A673 (cell line): ENCODE data around the gene FAM163B. TPM values are rescaled to one million over a fixed set of nuclear protein-coding genes. Genes with fewer than 3 reads are reported as not detected.

Source experiments
- BruUV-seq: library from RNA; stranded (reverse); fragments of 400-500 nt; replicated peaks from 2 replicates; lab custom pipeline; 2021; lab: Mats Ljungman, UMichigan
- CTCF ChIA-PET: fragments of 300-600 bp; sonication (Branson Sonifier 250); formaldehyde crosslinking; loops from one replicate; lab custom pipeline; 2022; ENCODE audit warnings: antibody characterized with exemption; lab: Charles Lee
- POLR2A ChIA-PET: fragments of 300-600 bp; sonication (Branson Sonifier 250); formaldehyde crosslinking; loops from one replicate; lab custom pipeline; 2022; ENCODE audit warnings: antibody characterized with exemption; ENCODE audit not compliant: low non-redundant PET; lab: Charles Lee
- DNase-seq: peaks from one replicate; pipeline ENCODE4 v3.0.0-alpha.2; 2015; ENCODE audit warnings: low spot score
- H3K27ac ChIP-seq: fragments of 200-600 bp; sonication (generic); 2 replicates; pipeline ENCODE4 v1.5.1; 2016; ENCODE audit warnings: mixed run types, low read depth, mild to moderate bottlenecking, mixed read lengths, antibody characterized with exemption, low read length; ENCODE audit not compliant: poor library complexity, severe bottlenecking
- H3K27me3 ChIP-seq: fragments of 200-600 bp; sonication (generic); replicated peaks from 2 replicates; pipeline ENCODE4 v1.6.1; 2017; ENCODE audit warnings: mixed run types, low read depth, mild to moderate bottlenecking, mixed read lengths, antibody characterized with exemption, low read length; ENCODE audit not compliant: insufficient read depth, poor library complexity
- H3K36me3 ChIP-seq: fragments of 200-600 bp; sonication (generic); 2 replicates; pipeline ENCODE4 v1.6.1; 2016; ENCODE audit warnings: mixed run types, mild to moderate bottlenecking, mixed read lengths, antibody characterized with exemption, low read length; ENCODE audit not compliant: insufficient read depth, poor library complexity, severe bottlenecking
- H3K4me1 ChIP-seq: fragments of 200-600 bp; sonication (generic); 2 replicates; pipeline ENCODE4 v1.6.1; 2017; ENCODE audit warnings: mixed run types, mild to moderate bottlenecking, mixed read lengths, antibody characterized with exemption, low read length; ENCODE audit not compliant: insufficient read depth, poor library complexity, severe bottlenecking
- H3K4me3 ChIP-seq: fragments of 200-600 bp; sonication (generic); 2 replicates; pipeline ENCODE4 v1.5.1; 2016; ENCODE audit warnings: low read depth, mixed run types, mild to moderate bottlenecking, mixed read lengths, low read length; ENCODE audit not compliant: poor library complexity, severe bottlenecking
- H3K9me3 ChIP-seq: fragments of 200-600 bp; sonication (generic); 2 replicates; pipeline ENCODE4 v1.6.1; 2016; ENCODE audit warnings: mixed run types, low read depth, mild to moderate bottlenecking, mixed read lengths, antibody characterized with exemption, low read length; ENCODE audit not compliant: poor library complexity, severe bottlenecking
- EZH2 ChIP-seq: fragments of 200-600 bp; sonication (generic); IDR thresholded peaks from 2 replicates; pipeline ENCODE4 v1.6.1; 2017; ENCODE audit warnings: borderline replicate concordance, low read depth, mild to moderate bottlenecking, mixed read lengths, antibody characterized with exemption, low read length; ENCODE audit not compliant: poor library complexity, severe bottlenecking
- intact Hi-C: fragments of 100-400 bp; cut with micrococcal nuclease; formaldehyde crosslinking; loops from one replicate; pipeline ENCODE4 v1.10.0; 2022; ENCODE audit not compliant: unreplicated experiment
- total RNA-seq: library from RNA; stranded (reverse); gene quantifications from 2 replicates; pipeline ENCODE4 v1.2.3, GENCODE V29; 2021
- TF ChIP-seq, protein P1 (sequence below): fragments of 300-800, 200-600 bp; sonication (generic); conservative IDR thresholded peaks from 2 replicates; pipeline ENCODE4 v1.5.1; 2017; ENCODE audit warnings: low read depth, mild to moderate bottlenecking, antibody characterized with exemption, low read length, moderate library complexity, mixed read lengths

FAM163B gene
- total RNA-seq, 1 experiment from 2014 or later = not detected

GRCh38 chr9:133637451-133638055, 28.4 kb upstream of the FAM163B start:
- no peak for DNase-seq

GRCh38 chr9:133636902-133637301, 27.7 kb upstream of the FAM163B start:
- no peak overlapping the region for H3K27ac ChIP-seq
- H3K36me3 ChIP-seq = no peaks in the 10 kb centered on the region
- no peaks in the 10 kb centered on the region for H3K4me1 ChIP-seq
- ChIA-PET POLR2A (no interaction called here), CTCF (no interaction called here)
- H3K4me3 ChIP-seq = no peak overlapping the region
- intact Hi-C loops = no loop called here
- no peak for TF ChIP-seq EZH2
- TF ChIP-seq, protein P1, sequence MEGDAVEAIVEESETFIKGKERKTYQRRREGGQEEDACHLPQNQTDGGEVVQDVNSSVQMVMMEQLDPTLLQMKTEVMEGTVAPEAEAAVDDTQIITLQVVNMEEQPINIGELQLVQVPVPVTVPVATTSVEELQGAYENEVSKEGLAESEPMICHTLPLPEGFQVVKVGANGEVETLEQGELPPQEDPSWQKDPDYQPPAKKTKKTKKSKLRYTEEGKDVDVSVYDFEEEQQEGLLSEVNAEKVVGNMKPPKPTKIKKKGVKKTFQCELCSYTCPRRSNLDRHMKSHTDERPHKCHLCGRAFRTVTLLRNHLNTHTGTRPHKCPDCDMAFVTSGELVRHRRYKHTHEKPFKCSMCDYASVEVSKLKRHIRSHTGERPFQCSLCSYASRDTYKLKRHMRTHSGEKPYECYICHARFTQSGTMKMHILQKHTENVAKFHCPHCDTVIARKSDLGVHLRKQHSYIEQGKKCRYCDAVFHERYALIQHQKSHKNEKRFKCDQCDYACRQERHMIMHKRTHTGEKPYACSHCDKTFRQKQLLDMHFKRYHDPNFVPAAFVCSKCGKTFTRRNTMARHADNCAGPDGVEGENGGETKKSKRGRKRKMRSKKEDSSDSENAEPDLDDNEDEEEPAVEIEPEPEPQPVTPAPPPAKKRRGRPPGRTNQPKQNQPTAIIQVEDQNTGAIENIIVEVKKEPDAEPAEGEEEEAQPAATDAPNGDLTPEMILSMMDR = no peak
- no peaks in the 10 kb centered on the region for H3K9me3 ChIP-seq
- BruUV-seq = no TSS peak
- DNase-seq = no peak
- no peaks in the 10 kb centered on the region for H3K27me3 ChIP-seq

More at GRCh38 chr9:133637451-133638055, 28.4 kb upstream of the FAM163B start:
- TF ChIP-seq EZH2 = no peak
- TF ChIP-seq, protein P1 = no peak
- no peaks in the 10 kb centered on the region for H3K27me3 ChIP-seq
- no TSS peak for BruUV-seq
- no peaks in the 10 kb centered on the region for H3K9me3 ChIP-seq
- intact Hi-C loops = no loop called here
- H3K36me3 ChIP-seq = no peaks in the 10 kb centered on the region
- no peak overlapping the region for H3K27ac ChIP-seq
- ChIA-PET POLR2A (no interaction called here), CTCF (no interaction called here)
- no peaks in the 10 kb centered on the region for H3K4me1 ChIP-seq
- no peak overlapping the region for H3K4me3 ChIP-seq

- BruUV-seq = no TSS peak
- H3K36me3 ChIP-seq = no peaks in the 10 kb centered on the region
- no peaks in the 10 kb centered on the region for H3K9me3 ChIP-seq
- no peak within 1 kb of the TSS for H3K27ac ChIP-seq
- POLR2A ChIA-PET = no interaction called here
- no peaks in the 10 kb centered on the region for H3K27me3 ChIP-seq
- no peak within 1 kb of the TSS for H3K4me3 ChIP-seq
- CTCF ChIA-PET = no interaction called here
- intact Hi-C loops = no loop called here
- H3K4me1 ChIP-seq = no peaks in the 10 kb centered on the region
- DNase-seq = no peak
- TF ChIP-seq, protein P1 = no peak
- TF ChIP-seq EZH2 = no peak
Measured at GRCh38 chr9:133635533-133636531, 26.6 kb upstream of the FAM163B start, which contains the start of gene DBH. TSS of gene DBH (plus strand) at chr9:133636363. CDS start at chr9:133636372, 9 bp downstream.
